H1 (cell line): ENCODE results near the gene BRCA2.

Experiments
- ATF2 ChIP-seq: IDR thresholded peaks from 2 replicates; pipeline ENCODE4 v1.6.1; 2012; ENCODE audit warnings: low read length, inconsistent platforms
- CTCF ChIP-seq, 3 experiments: IDR thresholded peaks; 1 replicate in 2 of 3; 2 replicates in 1 of 3; pipeline versions ENCODE4 v1.5.1 to v1.6.1; 2011; ENCODE audit warnings: low read length in 3 of 3, mild to moderate bottlenecking in 3 of 3, inconsistent platforms in 2 of 3, low read depth in 1 of 3, moderate library complexity in 1 of 3; ENCODE audit not compliant: insufficient read depth in 1 of 3; ENCODE audit errors: control extremely low read depth in 1 of 3
- EP300 ChIP-seq, 2 experiments: IDR thresholded peaks; 1 replicate in 1 of 2; 2 replicates in 1 of 2; pipeline ENCODE4 v1.6.1; 2011 to 2012; ENCODE audit warnings: low read depth in 2 of 2, low read length in 2 of 2, mild to moderate bottlenecking in 2 of 2, borderline replicate concordance in 1 of 2, inconsistent platforms in 1 of 2, moderate library complexity in 1 of 2
- EZH2 ChIP-seq: fragments of 200-600 bp; sonication (generic); IDR thresholded peaks from 2 replicates; pipeline ENCODE4 v1.7.1; 2012; ENCODE audit warnings: low read depth, mild to moderate bottlenecking, moderate library complexity, low read length, inconsistent platforms; ENCODE audit not compliant: severe bottlenecking
- GTF2F1 ChIP-seq: IDR thresholded peaks from 2 replicates; pipeline ENCODE4 v1.6.1; 2012; ENCODE audit warnings: low read depth, low read length, improper control_type of control experiment, borderline replicate concordance
- HDAC2 ChIP-seq, 2 experiments: fragments of 300-600 bp in 1 of 2; sonication (generic) in 1 of 2; IDR thresholded peaks; 2 replicates each; pipeline ENCODE4 v1.6.1; 2011 to 2012; ENCODE audit warnings: low read depth in 2 of 2, low read length in 2 of 2, mild to moderate bottlenecking in 2 of 2, moderate library complexity in 2 of 2, borderline replicate concordance in 1 of 2, inconsistent platforms in 1 of 2
- KDM1A ChIP-seq: fragments of 200-600, 300-600 bp; sonication (generic); IDR thresholded peaks from 2 replicates; pipeline ENCODE4 v1.7.1; 2016; ENCODE audit warnings: mild to moderate bottlenecking, low read length, borderline replicate concordance
- MAX ChIP-seq: IDR thresholded peaks from 2 replicates; pipeline ENCODE4 v1.6.1; 2012; ENCODE audit warnings: inconsistent platforms
- POLR2A ChIP-seq, 2 experiments: IDR thresholded peaks; 1 replicate in 1 of 2; 2 replicates in 1 of 2; pipeline ENCODE4 v1.6.1; 2011; ENCODE audit warnings: low read depth in 2 of 2, low read length in 2 of 2, mild to moderate bottlenecking in 2 of 2; ENCODE audit errors: control extremely low read depth in 1 of 2
- SIN3A ChIP-seq, 2 experiments: IDR thresholded peaks in 1 of 2; conservative IDR thresholded peaks in 1 of 2; 2 replicates each; pipeline ENCODE4 v1.6.1; 2011 to 2012; ENCODE audit warnings: low read length in 2 of 2, improper control_type of control experiment in 1 of 2, low read depth in 1 of 2, mild to moderate bottlenecking in 1 of 2
- SP4 ChIP-seq: IDR thresholded peaks from 2 replicates; pipeline ENCODE4 v1.6.1; 2012; ENCODE audit warnings: low read length, inconsistent platforms
- SRF ChIP-seq: IDR thresholded peaks from 2 replicates; pipeline ENCODE4 v1.6.1; 2011; ENCODE audit warnings: mild to moderate bottlenecking, low read depth, low read length, moderate library complexity
- SUZ12 ChIP-seq: fragments of 200-600 bp; sonication (generic); IDR thresholded peaks from 2 replicates; pipeline ENCODE4 v1.6.1; 2012; ENCODE audit warnings: mild to moderate bottlenecking, inconsistent platforms, low read length, moderate library complexity, mixed read lengths

GRCh38 chr13:32414580-32414979 lies 99.3 kb downstream of the BRCA2 start:
- TF ChIP-seq SIN3A (conservative IDR thresholded peaks at IDR 0.05 in 1 of 2, IDR thresholded peaks at IDR 0.05 in 1 of 2; ENCODE audit: low read depth in 1 of 2, low read length in 2 of 2) (no peak), KDM1A (no peak), CTCF (IDR thresholded peaks at IDR 0.05; ENCODE audit: control extremely low read depth in 1 of 3, insufficient read depth in 1 of 3, low read depth in 1 of 3, low read length in 3 of 3) (no peak), GTF2F1 (no peak), HDAC2 (IDR thresholded peaks at IDR 0.05; ENCODE audit: borderline replicate concordance in 1 of 2, low read depth in 2 of 2, low read length in 2 of 2) (no peak), ATF2 (no peak), POLR2A (IDR thresholded peaks at IDR 0.05; ENCODE audit: control extremely low read depth in 1 of 2, low read depth in 2 of 2, low read length in 2 of 2) (no peak), SUZ12 (no peak), SP4 (no peak), MAX (no peak), EZH2 (no peak), EP300 (IDR thresholded peaks at IDR 0.05; ENCODE audit: borderline replicate concordance in 1 of 2, low read depth in 2 of 2, low read length in 2 of 2) (no peak), SRF (no peak)
